Esophagus muscularis mucosa (tissue), 4 donors: Measurements from ENCODE around the gene WDR37. TPM values are rescaled to one million over a fixed set of nuclear protein-coding genes. Genes with fewer than 3 reads are reported as not detected.

ENCODE experiments used
- DNase-seq: peaks from one replicate; pipeline ENCODE4 v3.0.0-alpha.2; 2017; ENCODE audit errors: extremely low spot score
- H3K27ac ChIP-seq, 4 donors: fragments of 200-600 bp; sonication (generic); replicated peaks in 1 of 4; 1 replicate in 3 of 4; 2 replicates in 1 of 4; pipeline ENCODE4 v1.5.1; 2016 to 2019; ENCODE audit warnings: mild to moderate bottlenecking in 1 of 4
- H3K27me3 ChIP-seq, 4 donors: fragments of 200-600 bp; sonication (generic); one replicate each; pipeline versions ENCODE4 v1.5.1 to v1.6.0; 2016 to 2019
- H3K36me3 ChIP-seq, 4 donors: fragments of 200-600 bp; sonication (generic); one replicate each; pipeline ENCODE4 v1.5.1; 2016 to 2019
- H3K4me1 ChIP-seq, 4 donors: fragments of 200-600 bp; sonication (generic); one replicate each; pipeline ENCODE4 v1.5.1; 2016 to 2019
- H3K4me3 ChIP-seq, 4 donors: fragments of 200-600 bp; sonication (generic); 1 replicate in 2 of 4; 2 replicates in 2 of 4; pipeline ENCODE4 v1.5.1; 2016 to 2019; ENCODE audit warnings: mild to moderate bottlenecking in 4 of 4, moderate library complexity in 1 of 4
- H3K9me3 ChIP-seq, 4 donors: fragments of 200-600 bp; sonication (generic); 1 replicate in 3 of 4; 2 replicates in 1 of 4; pipeline ENCODE4 v1.5.1; 2016 to 2019
- EP300 ChIP-seq: sonication (generic); formaldehyde crosslinking; IDR thresholded peaks from one replicate; pipeline ENCODE4 v1.6.1; 2017; ENCODE audit warnings: antibody characterized with exemption
- POLR2A ChIP-seq: fragments of 450-650 bp; IDR thresholded peaks from one replicate; pipeline ENCODE4 v1.6.1; 2017; ENCODE audit warnings: antibody characterized with exemption, moderate library complexity, mild to moderate bottlenecking, low read depth
- POLR2AphosphoS5 ChIP-seq, 2 donors: sonication (generic); formaldehyde crosslinking; IDR thresholded peaks; one replicate each; pipeline ENCODE4 v1.6.1; 2017; ENCODE audit warnings: antibody characterized with exemption in 2 of 2
- WGBS: methylation state at CpG from one replicate; pipeline ENCODE4 v1.1.5; 2018; 5-methylcytosine and 5-hydroxymethylcytosine counted together
- intact Hi-C: fragments of 100-400 bp; cut with DNase I; formaldehyde crosslinking; loops from one replicate; pipeline ENCODE4 v1.15.1; 2023
- total RNA-seq, 4 donors: library from RNA; depleted of rRNA; stranded (reverse); fragments of >200 nt; gene quantifications; one replicate each; pipeline versions ENCODE4 v1.1.0 to v1.2.1, GENCODE V29; 2016
- TF ChIP-seq, protein P1 (sequence below), 3 experiments: fragments of 200-600 bp in 2 of 3; fragments of 450-650 bp in 1 of 3; sonication (generic) in 2 of 3; IDR thresholded peaks; one replicate each; pipeline ENCODE4 v1.5.1; 2017 to 2019; ENCODE audit warnings: antibody characterized with exemption in 3 of 3, mild to moderate bottlenecking in 2 of 3, moderate library complexity in 1 of 3

Gene WDR37
- total RNA-seq, 4 donors from 2014 or later = 9.1 to 17.2 (median 13.2) TPM

- no peak overlapping the region for H3K4me3 ChIP-seq
- H3K27ac ChIP-seq = no peak overlapping the region
- WGBS = 87% methylated on average over 13 of the region's 13 CpGs
- no peaks in the 10 kb centered on the region for H3K36me3 ChIP-seq
- H3K9me3 ChIP-seq = no peaks in the 10 kb centered on the region
- H3K27me3 ChIP-seq = peaks cover 0 to 39% (median 0%) of the 10 kb centered on the region in 4 donors
- intact Hi-C loops = no loop called here
- TF ChIP-seq EP300 = no peak
- no peak for TF ChIP-seq POLR2AphosphoS5 (IDR thresholded peaks at IDR 0.05)
- no peak for TF ChIP-seq POLR2A
- TF ChIP-seq, protein P1, sequence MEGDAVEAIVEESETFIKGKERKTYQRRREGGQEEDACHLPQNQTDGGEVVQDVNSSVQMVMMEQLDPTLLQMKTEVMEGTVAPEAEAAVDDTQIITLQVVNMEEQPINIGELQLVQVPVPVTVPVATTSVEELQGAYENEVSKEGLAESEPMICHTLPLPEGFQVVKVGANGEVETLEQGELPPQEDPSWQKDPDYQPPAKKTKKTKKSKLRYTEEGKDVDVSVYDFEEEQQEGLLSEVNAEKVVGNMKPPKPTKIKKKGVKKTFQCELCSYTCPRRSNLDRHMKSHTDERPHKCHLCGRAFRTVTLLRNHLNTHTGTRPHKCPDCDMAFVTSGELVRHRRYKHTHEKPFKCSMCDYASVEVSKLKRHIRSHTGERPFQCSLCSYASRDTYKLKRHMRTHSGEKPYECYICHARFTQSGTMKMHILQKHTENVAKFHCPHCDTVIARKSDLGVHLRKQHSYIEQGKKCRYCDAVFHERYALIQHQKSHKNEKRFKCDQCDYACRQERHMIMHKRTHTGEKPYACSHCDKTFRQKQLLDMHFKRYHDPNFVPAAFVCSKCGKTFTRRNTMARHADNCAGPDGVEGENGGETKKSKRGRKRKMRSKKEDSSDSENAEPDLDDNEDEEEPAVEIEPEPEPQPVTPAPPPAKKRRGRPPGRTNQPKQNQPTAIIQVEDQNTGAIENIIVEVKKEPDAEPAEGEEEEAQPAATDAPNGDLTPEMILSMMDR (IDR thresholded peaks at IDR 0.05) = no peak
- no peaks in the 10 kb centered on the region for H3K4me1 ChIP-seq
- DNase-seq = no peak
These were observed 114.6 kb downstream of the WDR37 start for GRCh38 chr10:1170867-1171180.

DNA sequence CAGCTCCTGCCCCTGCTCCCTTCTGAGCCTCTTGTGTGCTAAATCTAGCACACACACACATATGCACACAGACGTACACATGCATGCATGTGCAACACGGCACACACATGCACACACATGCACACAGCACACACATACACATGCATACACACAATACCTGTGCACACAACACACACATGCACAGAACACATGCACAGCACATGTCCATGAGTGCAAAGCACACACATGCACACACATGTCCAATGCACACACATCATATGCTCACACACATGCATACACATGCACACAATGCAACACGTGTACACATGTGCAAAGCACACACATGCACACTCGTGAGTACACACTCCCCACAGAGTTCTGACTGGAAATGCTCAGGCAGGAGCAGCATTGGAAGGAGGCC is 115.0 kb downstream of the WDR37 start:
- no peaks in the 10 kb centered on the region for H3K4me1 ChIP-seq
- 98% methylated on average over 3 of the region's 4 CpGs for WGBS
- H3K36me3 ChIP-seq = no peaks in the 10 kb centered on the region
- DNase-seq = no peak
- H3K4me3 ChIP-seq = no peak overlapping the region
- no peaks in the 10 kb centered on the region for H3K9me3 ChIP-seq
- no peak overlapping the region for H3K27ac ChIP-seq
- TF ChIP-seq, protein P1 (IDR thresholded peaks at IDR 0.05) = no peak
- no peak for TF ChIP-seq POLR2A
- TF ChIP-seq EP300 = no peak
- peaks cover 0 to 35% (median 0%) of the 10 kb centered on the region in 4 donors for H3K27me3 ChIP-seq
- intact Hi-C loops = no loop called here

- no peak overlapping the region for H3K4me3 ChIP-seq
- intact Hi-C loops = no loop called here
- 91% methylated on average over 9 of the region's 9 CpGs for WGBS
- peaks cover 0 to 31% (median 0%) of the 10 kb centered on the region in 4 donors for H3K27me3 ChIP-seq
- no peaks in the 10 kb centered on the region for H3K4me1 ChIP-seq
- H3K36me3 ChIP-seq = no peaks in the 10 kb centered on the region
- H3K9me3 ChIP-seq = no peaks in the 10 kb centered on the region
- TF ChIP-seq POLR2A (no peak), EP300 (no peak), POLR2AphosphoS5 (IDR thresholded peaks at IDR 0.05) (no peak)
- TF ChIP-seq, protein P1 (IDR thresholded peaks at IDR 0.05) = no peak
- DNase-seq = no peak
- no peak overlapping the region for H3K27ac ChIP-seq
These were observed 115.4 kb downstream of the WDR37 start for GRCh38 chr10:1171586-1171985.

- WGBS = 82% methylated on average over 15 of the region's 15 CpGs
- no peaks in the 10 kb centered on the region for H3K4me1 ChIP-seq
- no peak overlapping the region for H3K27ac ChIP-seq
- no peaks in the 10 kb centered on the region for H3K9me3 ChIP-seq
- H3K27me3 ChIP-seq = peaks cover 0 to 26% (median 0%) of the 10 kb centered on the region in 4 donors
- TF ChIP-seq POLR2AphosphoS5 (IDR thresholded peaks at IDR 0.05) = no peak
- no peak for TF ChIP-seq POLR2A
- no peak for TF ChIP-seq EP300
- TF ChIP-seq, protein P1 (IDR thresholded peaks at IDR 0.05) = no peak
- no peaks in the 10 kb centered on the region for H3K36me3 ChIP-seq
- H3K4me3 ChIP-seq = no peak overlapping the region
- intact Hi-C loops = no loop called here
- no peak for DNase-seq
These were observed 116.2 kb downstream of the WDR37 start for GRCh38 chr10:1172256-1172984.

DNA sequence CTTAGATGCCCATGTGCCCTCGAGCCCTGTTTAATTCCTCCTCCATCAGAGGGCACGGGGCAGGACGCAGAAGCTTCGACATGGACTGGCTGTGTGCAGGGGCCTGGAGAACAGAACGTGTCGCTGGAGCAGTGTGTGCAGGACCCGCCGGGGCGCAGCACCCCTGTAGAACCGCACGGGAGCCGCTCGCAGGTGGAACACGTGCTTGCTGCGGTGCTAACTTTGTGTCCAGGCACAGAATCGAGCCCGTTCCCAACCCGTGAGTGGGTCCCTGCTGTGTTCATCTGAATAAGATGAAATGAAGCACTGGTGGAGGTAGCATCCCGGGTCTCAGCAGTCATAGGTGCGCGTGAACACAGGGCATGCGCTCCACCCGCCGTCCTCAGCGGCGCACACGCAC is 116.9 kb downstream of the WDR37 start:
- Histone ChIP-seq H3K4me1 (no peaks in the 10 kb centered on the region), H3K27ac (no peak overlapping the region), H3K36me3 (no peaks in the 10 kb centered on the region), H3K9me3 (no peaks in the 10 kb centered on the region), H3K4me3 (no peak overlapping the region), H3K27me3 (peaks cover 0 to 26% (median 0%) of the 10 kb centered on the region in 4 donors)
- WGBS = 92% methylated on average over 16 of the region's 27 CpGs
- DNase-seq = no peak
- TF ChIP-seq POLR2AphosphoS5 (IDR thresholded peaks at IDR 0.05) (no peak), POLR2A (no peak), EP300 (no peak)
- TF ChIP-seq, protein P1 (IDR thresholded peaks at IDR 0.05) = no peak
- intact Hi-C loops = no loop called here
